Bronchial epithelial cell (primary cell): ENCODE data around the gene MBTD1. TPM values are rescaled to one million over a fixed set of nuclear protein-coding genes. Genes with fewer than 3 reads are reported as not detected.
"Not testable (repeated sequence)": the region's sequence is repeated elsewhere in the genome, so short reads cannot be mapped to it uniquely, and the experiment has no call there.

Experiments
- DNase-seq: peaks from one replicate; pipeline ENCODE4 v3.0.0-alpha.2; 2010; ENCODE audit warnings: low read depth
- FAIRE-seq: peaks from 2 replicates; lab custom pipeline; 2011; peaks lifted over from hg19 to GRCh38; lab: Jason Lieb, UNC
- H3K27me3 ChIP-seq: 2 replicates; pipeline ENCODE4 v1.5.1; 2011; ENCODE audit warnings: low read length; ENCODE audit not compliant: control insufficient read depth, insufficient read depth
- H3K36me3 ChIP-seq: 2 replicates; pipeline ENCODE4 v1.5.1; 2011; ENCODE audit warnings: low read length; ENCODE audit not compliant: control insufficient read depth, insufficient read depth
- H3K4me3 ChIP-seq: 2 replicates; pipeline ENCODE4 v1.5.1; 2011; ENCODE audit warnings: mild to moderate bottlenecking, low read depth, low read length, control low read depth
- CTCF ChIP-seq: IDR thresholded peaks from 2 replicates; pipeline ENCODE4 v1.5.1; 2011; ENCODE audit warnings: mild to moderate bottlenecking, moderate library complexity, low read length, control low read depth, inconsistent platforms; ENCODE audit not compliant: insufficient read depth, severe bottlenecking
- total RNA-seq: library from RNA; depleted of rRNA; stranded (reverse); fragments of >200 nt; gene quantifications from 2 replicates; pipeline ENCODE4 v1.2.1, GENCODE V29; 2014

The MBTD1 gene
- total RNA-seq: 9.1 and 10.5 TPM in 2 replicates

GRCh38 chr17:51259564-51260236, at the start of gene MBTD1:
Gene MBTD1, minus strand, starts transcription at chr17:51260049. Its CDS starts 34,888 bp downstream, at chr17:51225161.
- Histone ChIP-seq H3K27me3 (no peaks in the 10 kb centered on the region), H3K4me3 (peak within 1 kb of the TSS; percentile 96), H3K36me3 (no peaks in the 10 kb centered on the region)
- DNase-seq (peak; percentile 87), FAIRE-seq (no peak)
- no peak for TF ChIP-seq CTCF

- FAIRE-seq (no peak), DNase-seq (no peak)
- TF ChIP-seq CTCF: no peak
- Histone ChIP-seq H3K4me3 (no peak overlapping the region), H3K36me3 (no peaks in the 10 kb centered on the region), H3K27me3 (no peaks in the 10 kb centered on the region)
Measured at GRCh38 chr17:51305182-51305581, 45.3 kb upstream of the MBTD1 start.

- no peak for TF ChIP-seq CTCF
- FAIRE-seq: no peak
- H3K4me3 ChIP-seq: no peak overlapping the region
- H3K36me3 ChIP-seq: no peaks in the 10 kb centered on the region
- H3K27me3 ChIP-seq: no peaks in the 10 kb centered on the region
- DNase-seq: no peak
Measured at GRCh38 chr17:51299859-51300258, 40.0 kb upstream of the MBTD1 start.

GRCh38 chr17:51298508-51299371, 38.9 kb upstream of the MBTD1 start:
- Histone ChIP-seq H3K27me3 (no peaks in the 10 kb centered on the region), H3K4me3 (no peak overlapping the region), H3K36me3 (no peaks in the 10 kb centered on the region)
- TF ChIP-seq CTCF: peak; percentile 56
- peak; percentile 26 for DNase-seq
- FAIRE-seq: no peak

- H3K36me3 ChIP-seq, DNase-seq, FAIRE-seq, H3K27me3 ChIP-seq, H3K4me3 ChIP-seq: not testable (repeated sequence)
Measured at GRCh38 chr17:51294338-51294737, 34.5 kb upstream of the MBTD1 start.

- TF ChIP-seq CTCF: no peak
- FAIRE-seq (no peak), DNase-seq (no peak)
- H3K4me3 ChIP-seq: no peak overlapping the region
- H3K36me3 ChIP-seq: peaks cover 7% of the 10 kb centered on the region
- no peaks in the 10 kb centered on the region for H3K27me3 ChIP-seq
Measured at GRCh38 chr17:51289696-51290111, 29.9 kb upstream of the MBTD1 start.
